ENCODE data around the gene SHMT1. TPM values are rescaled to one million over a fixed set of nuclear protein-coding genes. Genes with fewer than 3 reads are reported as not detected.
A peak's percentile ranks its signal among the peaks of the same experiment; 100 is the strongest.

SHMT1 gene
- polyA plus RNA-seq, 2 of the 4 experiments (the other 2 are of a cell fraction) = 43.2 to 62.1 TPM

DNA sequence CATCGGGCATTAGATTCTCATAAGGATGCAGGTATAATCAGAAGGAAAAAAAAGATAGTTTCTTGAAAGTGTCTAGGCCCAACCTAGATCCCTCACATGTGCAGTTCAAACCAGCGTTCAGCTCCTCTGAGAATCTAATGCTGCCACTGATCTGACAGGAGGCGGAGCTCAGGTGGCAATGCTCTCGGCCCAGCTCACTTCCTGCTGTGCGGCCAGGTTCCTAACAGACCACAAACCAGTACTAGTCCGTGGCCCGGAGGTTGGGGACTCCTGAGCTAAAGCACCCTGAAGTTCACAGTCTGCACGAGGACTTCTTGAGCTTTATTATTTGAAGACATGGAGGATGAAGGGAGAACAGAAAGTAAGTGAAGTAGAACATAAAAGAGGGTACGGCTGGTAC, 31.5 kb downstream of the SHMT1 start:
- ChIA-PET POLR2A (no interaction called here), CTCF (interaction anchor here (0.7 to 2.4 kb wide), 4 partner anchors 10 to 58 kb away, joined by 3 to 10 read pairs (median 4); no protein-coding TSS in a partner anchor)
- 90% methylated on average over 9 of the region's 9 CpGs for whole genome bisulfite sequencing (ENCODE audit: missing lambda C conversion rate)
- no peak for FAIRE-seq
- Histone ChIP-seq H3K9me3 (no peaks in the 10 kb centered on the region), H3K4me1 (no peaks in the 10 kb centered on the region), H3K4me3 (no peak overlapping the region), H3K4me2 (no peak overlapping the region), H3K27ac (no peak overlapping the region)
- no peak for ATAC-seq
- TF ChIP-seq FOSL2 (IDR thresholded peaks at IDR 0.05) = no peak
- no peak for TF ChIP-seq FOSL2 (CRISPR knock-in tag; IDR thresholded peaks at IDR 0.05)
- no peak for TF ChIP-seq KDM1A (IDR thresholded peaks at IDR 0.05; ENCODE audit: low read depth)
- TF ChIP-seq EP300 (IDR thresholded peaks at IDR 0.05) = no peak
- no peak for TF ChIP-seq TFCP2L1 (CRISPR knock-in tag; IDR thresholded peaks at IDR 0.05)
- TF ChIP-seq JUN (IDR thresholded peaks at IDR 0.05) = no peak
- no peak for TF ChIP-seq E2F6 (IDR thresholded peaks at IDR 0.05; ENCODE audit: borderline replicate concordance, low read depth)
- TF ChIP-seq ATOH8 (CRISPR knock-in tag; IDR thresholded peaks at IDR 0.05; ENCODE audit: low read depth) = no peak
- TF ChIP-seq CEBPB (IDR thresholded peaks at IDR 0.05) = no peak
- TF ChIP-seq HEYL (CRISPR knock-in tag; IDR thresholded peaks at IDR 0.05) = no peak
- TF ChIP-seq HES2 (IDR thresholded peaks at IDR 0.05) = no peak
- no peak for TF ChIP-seq REST (IDR thresholded peaks at IDR 0.05)
- no peak for TF ChIP-seq BHLHE40 (IDR thresholded peaks at IDR 0.05; ENCODE audit: low read depth, low read length)
- DNase-seq (ENCODE audit: low read depth in 1 of 2, low spot score in 1 of 2) = no peak

DNA sequence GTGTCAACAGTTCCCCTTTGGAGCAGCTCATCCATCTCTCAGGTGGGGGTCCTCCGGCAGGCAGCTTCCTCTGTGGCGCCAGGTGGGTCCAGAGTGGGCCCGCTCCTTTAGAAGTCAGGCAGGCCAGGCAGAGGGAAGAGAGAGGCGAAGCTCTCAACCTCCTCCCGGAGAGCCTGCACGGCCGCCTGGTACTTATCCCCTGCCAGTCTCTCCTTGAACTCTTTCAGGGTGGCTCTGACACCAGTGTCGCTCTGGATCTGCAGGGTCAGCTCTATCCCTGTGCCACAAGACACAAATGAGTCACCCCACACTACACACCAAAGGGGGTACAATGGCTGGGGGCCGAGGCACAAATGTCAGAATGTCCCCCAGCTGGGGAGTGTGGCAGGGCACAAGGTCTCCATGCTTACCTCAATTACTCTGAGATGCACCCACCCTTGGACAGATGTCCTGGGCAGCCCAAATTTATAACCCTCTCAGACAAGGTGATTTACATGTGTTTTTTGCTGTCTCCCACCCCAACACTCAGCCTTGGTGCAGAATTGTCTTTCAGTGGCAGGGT, 34.6 kb downstream of the SHMT1 start:
- TF ChIP-seq ZC3H11A (IDR thresholded peaks at IDR 0.05) = no peak
- no peak for TF ChIP-seq MAFK (IDR thresholded peaks at IDR 0.05; ENCODE audit: partially characterized antibody)
- TF ChIP-seq, protein P1, sequence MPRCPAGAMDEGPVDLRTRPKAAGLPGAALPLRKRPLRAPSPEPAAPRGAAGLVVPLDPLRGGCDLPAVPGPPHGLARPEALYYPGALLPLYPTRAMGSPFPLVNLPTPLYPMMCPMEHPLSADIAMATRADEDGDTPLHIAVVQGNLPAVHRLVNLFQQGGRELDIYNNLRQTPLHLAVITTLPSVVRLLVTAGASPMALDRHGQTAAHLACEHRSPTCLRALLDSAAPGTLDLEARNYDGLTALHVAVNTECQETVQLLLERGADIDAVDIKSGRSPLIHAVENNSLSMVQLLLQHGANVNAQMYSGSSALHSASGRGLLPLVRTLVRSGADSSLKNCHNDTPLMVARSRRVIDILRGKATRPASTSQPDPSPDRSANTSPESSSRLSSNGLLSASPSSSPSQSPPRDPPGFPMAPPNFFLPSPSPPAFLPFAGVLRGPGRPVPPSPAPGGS (IDR thresholded peaks at IDR 0.05) = no peak
- peak; percentile 5; the same call in 1 of the 2 replicates for TF ChIP-seq POLR2AphosphoS2 (conservative IDR thresholded peaks at IDR 0.05; ENCODE audit: low read length)
- Histone ChIP-seq H3K4me2 (no peak overlapping the region), H3K4me3 (no peak overlapping the region), H3K4me1 (no peaks in the 10 kb centered on the region), H3K9me3 (no peaks in the 10 kb centered on the region), H3K27ac (no peak overlapping the region)
- DNase-seq (ENCODE audit: low read depth in 1 of 2, low spot score in 1 of 2) (no peak), ATAC-seq (no peak), FAIRE-seq (no peak)
- POLR2A ChIA-PET = no interaction called here
- 90% methylated on average over 9 of the region's 9 CpGs for WGBS (ENCODE audit: missing lambda C conversion rate)
- CTCF ChIA-PET = interaction anchor here (1.3 to 2.7 kb wide), 2 partner anchors 8 to 11 kb away, joined by 3 to 15 read pairs; no protein-coding TSS in a partner anchor

GRCh38 chr17:18327556-18327955, 35.8 kb downstream of the SHMT1 start:
- Histone ChIP-seq H3K4me2 (no peak overlapping the region), H3K9me3 (no peaks in the 10 kb centered on the region), H3K4me3 (no peak overlapping the region), H3K27ac (no peak overlapping the region), H3K4me1 (no peaks in the 10 kb centered on the region)
- DNase-seq (ENCODE audit: low read depth in 1 of 2, low spot score in 1 of 2) (no peak), FAIRE-seq (no peak), ATAC-seq (no peak)
- ChIA-PET POLR2A (no interaction called here), CTCF (interaction anchor here (0.7 to 2.7 kb wide), 4 partner anchors 7 to 79 kb away, joined by 3 to 15 read pairs (median 3); no protein-coding TSS in a partner anchor)
- 97% methylated on average over 10 of the region's 10 CpGs for WGBS (ENCODE audit: missing lambda C conversion rate)
- no peak for TF ChIP-seq SMC3 (IDR thresholded peaks at IDR 0.05)
- TF ChIP-seq EP300 (IDR thresholded peaks at IDR 0.05) = no peak
- no peak for TF ChIP-seq CBX2 (IDR thresholded peaks at IDR 0.05; ENCODE audit: borderline replicate concordance, low read depth)
- no peak for TF ChIP-seq MYC (IDR thresholded peaks at IDR 0.05; ENCODE audit: borderline replicate concordance, low read length)
- no peak for TF ChIP-seq CHD2 (IDR thresholded peaks at IDR 0.05; ENCODE audit: low read length, partially characterized antibody)
- no peak for TF ChIP-seq SREBF2 (IDR thresholded peaks at IDR 0.05)
- TF ChIP-seq HES2 (IDR thresholded peaks at IDR 0.05) = no peak
- TF ChIP-seq MAFK (IDR thresholded peaks at IDR 0.05; ENCODE audit: partially characterized antibody) = no peak
- no peak for TF ChIP-seq HMGXB4 (CRISPR knock-in tag; IDR thresholded peaks at IDR 0.05; ENCODE audit: borderline replicate concordance)
- TF ChIP-seq GATA3 (IDR thresholded peaks at IDR 0.05; ENCODE audit: borderline replicate concordance) = no peak
- no peak for TF ChIP-seq FOSB (CRISPR knock-in tag; IDR thresholded peaks at IDR 0.05)
- TF ChIP-seq ESRRA (IDR thresholded peaks at IDR 0.05; ENCODE audit: borderline replicate concordance, low read length) = no peak
